HL-60 (cell line): ENCODE results near the gene ULBP2.
"Not testable (repeated sequence)": the region's sequence is repeated elsewhere in the genome, so short reads cannot be mapped to it uniquely, and the experiment has no call there.

ENCODE experiments used
- DNase-seq, 2 experiments: peaks; one replicate each; pipeline ENCODE4 v3.0.0-alpha.2; 2010 to 2020; ENCODE audit warnings: low read depth in 1 of 2, low spot score in 1 of 2
- H3K27ac ChIP-seq: fragments of 250-450 bp; sonication (Bioruptor Pico); replicated peaks from 2 replicates; pipeline ENCODE4 v1.5.1; 2020; ENCODE audit warnings: mild to moderate bottlenecking, moderate library complexity
- H3K27me3 ChIP-seq: fragments of 250-450 bp; sonication (Bioruptor Pico); 2 replicates; pipeline ENCODE4 v1.5.1; 2021; ENCODE audit warnings: mild to moderate bottlenecking, moderate library complexity; ENCODE audit not compliant: insufficient read depth, poor library complexity, severe bottlenecking
- H3K4me3 ChIP-seq: replicated peaks from 2 replicates; pipeline ENCODE4 v1.5.1; 2011; ENCODE audit warnings: mild to moderate bottlenecking, control low read depth, low read length; ENCODE audit not compliant: insufficient read depth
- CTCF ChIP-seq: IDR thresholded peaks from one replicate; pipeline ENCODE4 v1.5.1; 2011; ENCODE audit warnings: low read length, control low read depth, inconsistent platforms; ENCODE audit not compliant: insufficient read depth
- GABPA ChIP-seq: IDR thresholded peaks from 2 replicates; pipeline ENCODE4 v1.6.1; 2012; ENCODE audit warnings: low read depth
- POLR2AphosphoS5 ChIP-seq: IDR thresholded peaks from 2 replicates; pipeline ENCODE4 v1.6.1; 2012; ENCODE audit warnings: low read depth
- REST ChIP-seq: IDR thresholded peaks from 2 replicates; pipeline ENCODE4 v1.6.1; 2012; ENCODE audit warnings: low read depth; ENCODE audit not compliant: insufficient replicate concordance
- SPI1 ChIP-seq: IDR thresholded peaks from 2 replicates; pipeline ENCODE4 v1.6.1; 2012; ENCODE audit warnings: low read depth, mild to moderate bottlenecking, borderline replicate concordance

Gene ULBP2

GRCh38 chr6:149906405-149906804 is 35.4 kb upstream of the ULBP2 start:
- TF ChIP-seq CTCF, result no peak
- TF ChIP-seq REST, result no peak
- TF ChIP-seq GABPA, result no peak
- TF ChIP-seq SPI1, result no peak
- TF ChIP-seq POLR2AphosphoS5, result no peak
- DNase-seq, result no peak
- Histone ChIP-seq H3K4me3 (no peak overlapping the region), H3K27ac (no peak overlapping the region), H3K27me3 (peaks cover 11% of the 10 kb centered on the region)

GRCh38 chr6:149907317-149907716 is 34.5 kb upstream of the ULBP2 start:
- no peak overlapping the region for H3K27ac ChIP-seq
- no peak overlapping the region for H3K4me3 ChIP-seq
- no peak for DNase-seq
- H3K27me3 ChIP-seq, result peaks cover 8% of the 10 kb centered on the region
- TF ChIP-seq POLR2AphosphoS5 (no peak), CTCF (no peak), REST (no peak), GABPA (no peak), SPI1 (no peak)

GRCh38 chr6:149908480-149908879 is 33.3 kb upstream of the ULBP2 start:
- not testable (repeated sequence) for H3K27me3 ChIP-seq, H3K27ac ChIP-seq, DNase-seq, H3K4me3 ChIP-seq

GRCh38 chr6:149909701-149910470 is 31.9 kb upstream of the ULBP2 start:
- Histone ChIP-seq H3K27me3 (peaks cover 2% of the 10 kb centered on the region), H3K27ac (no peak overlapping the region), H3K4me3 (no peak overlapping the region)
- TF ChIP-seq REST (no peak), POLR2AphosphoS5 (no peak), CTCF (no peak), GABPA (no peak), SPI1 (no peak)
- no peak for DNase-seq
